Measurements from ENCODE around the gene HOMER3. TPM values are rescaled to one million over a fixed set of nuclear protein-coding genes. Genes with fewer than 3 reads are reported as not detected.

Gene HOMER3
- total and polyA plus RNA-seq, 2 experiments from 2014 or later, result 16.7 to 38.4 TPM

DNA sequence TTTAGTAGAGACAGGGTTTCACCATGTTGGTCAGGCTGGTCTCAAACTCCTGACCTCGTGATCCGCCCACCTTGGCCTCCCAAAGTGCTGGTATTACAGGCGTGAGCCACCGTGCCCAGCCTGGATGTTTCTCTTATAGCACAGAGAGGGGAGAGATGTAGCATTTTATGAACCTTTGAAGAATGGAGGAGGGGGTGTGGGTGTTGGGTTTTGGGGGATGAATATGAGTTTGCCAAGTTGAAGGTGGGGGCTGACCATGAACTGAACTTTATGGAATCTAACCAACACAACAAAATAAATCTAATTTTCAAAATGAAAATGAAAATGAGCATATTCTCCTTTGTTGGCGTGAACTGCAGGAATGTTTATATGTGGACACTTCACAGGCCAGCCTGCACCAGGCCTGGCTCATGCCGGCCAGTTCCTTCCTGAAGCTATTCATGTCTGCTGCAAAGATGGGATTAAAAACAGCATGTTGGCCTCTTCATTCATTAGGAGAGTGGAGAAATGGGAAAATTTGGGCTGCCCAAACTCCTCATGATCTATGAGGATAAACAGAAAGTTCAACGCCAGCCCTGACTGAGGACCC lies 39.5 kb upstream of the HOMER3 start:
- Histone ChIP-seq H3K79me2 (replicated peaks; ENCODE audit: insufficient read depth) (no peaks in the 10 kb centered on the region), H3K4me2 (no peak overlapping the region), H3K36me3 (ENCODE audit: insufficient read depth) (no peaks in the 10 kb centered on the region), H3K4me1 (ENCODE audit: insufficient read depth) (no peaks in the 10 kb centered on the region; the same call in 1 of the 2 replicates), H2AFZ (no peak overlapping the region), H3K4me3 (no peak overlapping the region), H3K27me3 (ENCODE audit: insufficient read depth) (no peaks in the 10 kb centered on the region), H4K20me1 (replicated peaks; ENCODE audit: insufficient read depth) (no peaks in the 10 kb centered on the region), H3K9me2 (ENCODE audit: insufficient read depth) (no peaks in the 10 kb centered on the region), H3K27ac (ENCODE audit: low read depth) (no peak overlapping the region), H3F3A (replicated peaks; ENCODE audit: low read depth) (no peaks in the 10 kb centered on the region)
- ATAC-seq (no peak), DNase-seq (ENCODE audit: low spot score) (no peak)
- Mint-ChIP-seq H3K9me3 (no peaks in the 10 kb centered on the region), H3K27me3 (ENCODE audit: insufficient read depth, low read depth, poor library complexity) (peaks cover 14% of the 10 kb centered on the region), H3K4me3 (no peak overlapping the region), H3K36me3 (ENCODE audit: low read depth) (no peaks in the 10 kb centered on the region), H3K4me1 (no peaks in the 10 kb centered on the region), H3K27ac (no peak overlapping the region)
- TF ChIP-seq STAT1 (IDR thresholded peaks at IDR 0.05; ENCODE audit: unreplicated experiment) (no peak), ZNF114 (CRISPR knock-in tag; IDR thresholded peaks at IDR 0.05) (no peak), ZNF331 (CRISPR knock-in tag; IDR thresholded peaks at IDR 0.05; ENCODE audit: low read depth) (no peak), EZH2phosphoT487 (IDR thresholded peaks at IDR 0.05; ENCODE audit: unreplicated experiment) (no peak), JUNB (IDR thresholded peaks at IDR 0.05; ENCODE audit: unreplicated experiment) (no peak)
- TF ChIP-seq, protein P1, sequence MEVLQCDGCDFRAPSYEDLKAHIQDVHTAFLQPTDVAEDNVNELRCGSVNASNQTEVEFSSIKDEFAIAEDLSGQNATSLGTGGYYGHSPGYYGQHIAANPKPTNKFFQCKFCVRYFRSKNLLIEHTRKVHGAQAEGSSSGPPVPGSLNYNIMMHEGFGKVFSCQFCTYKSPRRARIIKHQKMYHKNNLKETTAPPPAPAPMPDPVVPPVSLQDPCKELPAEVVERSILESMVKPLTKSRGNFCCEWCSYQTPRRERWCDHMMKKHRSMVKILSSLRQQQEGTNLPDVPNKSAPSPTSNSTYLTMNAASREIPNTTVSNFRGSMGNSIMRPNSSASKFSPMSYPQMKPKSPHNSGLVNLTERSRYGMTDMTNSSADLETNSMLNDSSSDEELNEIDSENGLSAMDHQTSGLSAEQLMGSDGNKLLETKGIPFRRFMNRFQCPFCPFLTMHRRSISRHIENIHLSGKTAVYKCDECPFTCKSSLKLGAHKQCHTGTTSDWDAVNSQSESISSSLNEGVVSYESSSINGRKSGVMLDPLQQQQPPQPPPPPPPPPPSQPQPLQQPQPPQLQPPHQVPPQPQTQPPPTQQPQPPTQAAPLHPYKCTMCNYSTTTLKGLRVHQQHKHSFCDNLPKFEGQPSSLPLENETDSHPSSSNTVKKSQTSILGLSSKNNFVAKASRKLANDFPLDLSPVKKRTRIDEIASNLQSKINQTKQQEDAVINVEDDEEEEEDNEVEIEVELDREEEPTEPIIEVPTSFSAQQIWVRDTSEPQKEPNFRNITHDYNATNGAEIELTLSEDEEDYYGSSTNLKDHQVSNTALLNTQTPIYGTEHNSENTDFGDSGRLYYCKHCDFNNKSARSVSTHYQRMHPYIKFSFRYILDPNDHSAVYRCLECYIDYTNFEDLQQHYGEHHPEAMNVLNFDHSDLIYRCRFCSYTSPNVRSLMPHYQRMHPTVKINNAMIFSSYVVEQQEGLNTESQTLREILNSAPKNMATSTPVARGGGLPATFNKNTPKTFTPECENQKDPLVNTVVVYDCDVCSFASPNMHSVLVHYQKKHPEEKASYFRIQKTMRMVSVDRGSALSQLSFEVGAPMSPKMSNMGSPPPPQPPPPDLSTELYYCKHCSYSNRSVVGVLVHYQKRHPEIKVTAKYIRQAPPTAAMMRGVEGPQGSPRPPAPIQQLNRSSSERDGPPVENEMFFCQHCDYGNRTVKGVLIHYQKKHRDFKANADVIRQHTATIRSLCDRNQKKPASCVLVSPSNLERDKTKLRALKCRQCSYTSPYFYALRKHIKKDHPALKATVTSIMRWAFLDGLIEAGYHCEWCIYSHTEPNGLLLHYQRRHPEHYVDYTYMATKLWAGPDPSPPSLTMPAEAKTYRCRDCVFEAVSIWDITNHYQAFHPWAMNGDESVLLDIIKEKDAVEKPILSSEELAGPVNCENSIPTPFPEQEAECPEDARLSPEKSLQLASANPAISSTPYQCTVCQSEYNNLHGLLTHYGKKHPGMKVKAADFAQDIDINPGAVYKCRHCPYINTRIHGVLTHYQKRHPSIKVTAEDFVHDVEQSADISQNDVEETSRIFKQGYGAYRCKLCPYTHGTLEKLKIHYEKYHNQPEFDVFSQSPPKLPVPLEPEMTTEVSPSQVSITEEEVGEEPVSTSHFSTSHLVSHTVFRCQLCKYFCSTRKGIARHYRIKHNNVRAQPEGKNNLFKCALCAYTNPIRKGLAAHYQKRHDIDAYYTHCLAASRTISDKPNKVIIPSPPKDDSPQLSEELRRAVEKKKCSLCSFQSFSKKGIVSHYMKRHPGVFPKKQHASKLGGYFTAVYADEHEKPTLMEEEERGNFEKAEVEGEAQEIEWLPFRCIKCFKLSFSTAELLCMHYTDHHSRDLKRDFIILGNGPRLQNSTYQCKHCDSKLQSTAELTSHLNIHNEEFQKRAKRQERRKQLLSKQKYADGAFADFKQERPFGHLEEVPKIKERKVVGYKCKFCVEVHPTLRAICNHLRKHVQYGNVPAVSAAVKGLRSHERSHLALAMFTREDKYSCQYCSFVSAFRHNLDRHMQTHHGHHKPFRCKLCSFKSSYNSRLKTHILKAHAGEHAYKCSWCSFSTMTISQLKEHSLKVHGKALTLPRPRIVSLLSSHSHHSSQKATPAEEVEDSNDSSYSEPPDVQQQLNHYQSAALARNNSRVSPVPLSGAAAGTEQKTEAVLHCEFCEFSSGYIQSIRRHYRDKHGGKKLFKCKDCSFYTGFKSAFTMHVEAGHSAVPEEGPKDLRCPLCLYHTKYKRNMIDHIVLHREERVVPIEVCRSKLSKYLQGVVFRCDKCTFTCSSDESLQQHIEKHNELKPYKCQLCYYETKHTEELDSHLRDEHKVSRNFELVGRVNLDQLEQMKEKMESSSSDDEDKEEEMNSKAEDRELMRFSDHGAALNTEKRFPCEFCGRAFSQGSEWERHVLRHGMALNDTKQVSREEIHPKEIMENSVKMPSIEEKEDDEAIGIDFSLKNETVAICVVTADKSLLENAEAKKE (CRISPR knock-in tag; IDR thresholded peaks at IDR 0.05), result no peak

DNA sequence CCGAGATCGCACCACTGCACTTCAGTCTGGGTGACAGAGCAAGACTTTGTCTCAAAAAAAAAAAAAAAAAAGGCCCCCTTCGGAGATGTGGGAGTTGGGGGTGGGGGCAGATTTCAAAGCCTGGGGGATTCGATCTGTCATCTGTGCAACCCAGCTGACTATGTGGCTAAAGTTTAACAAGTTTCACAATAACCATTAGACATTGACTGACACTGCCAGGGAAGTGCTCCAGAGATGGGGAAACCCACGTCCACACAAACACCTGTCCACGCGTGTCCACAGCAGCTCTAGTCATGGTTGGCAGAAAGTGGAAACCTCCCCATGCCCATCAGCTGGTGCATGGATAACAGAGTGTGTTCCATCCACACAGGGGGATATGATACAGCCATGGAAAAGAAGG lies 37.6 kb upstream of the HOMER3 start:
- Histone ChIP-seq H3K9me2 (ENCODE audit: insufficient read depth) (no peaks in the 10 kb centered on the region), H2AFZ (no peak overlapping the region), H3K27ac (ENCODE audit: low read depth) (no peak overlapping the region), H3K4me1 (ENCODE audit: insufficient read depth) (no peaks in the 10 kb centered on the region), H3K79me2 (replicated peaks; ENCODE audit: insufficient read depth) (no peaks in the 10 kb centered on the region), H3K27me3 (ENCODE audit: insufficient read depth) (no peaks in the 10 kb centered on the region), H3K4me3 (no peak overlapping the region), H4K20me1 (replicated peaks; ENCODE audit: insufficient read depth) (no peaks in the 10 kb centered on the region), H3F3A (replicated peaks; ENCODE audit: low read depth) (no peaks in the 10 kb centered on the region), H3K36me3 (ENCODE audit: insufficient read depth) (no peaks in the 10 kb centered on the region), H3K4me2 (no peak overlapping the region)
- no peak for DNase-seq (ENCODE audit: low spot score)
- no peak overlapping the region for H3K27ac Mint-ChIP-seq
- peaks cover 8% of the 10 kb centered on the region for H3K27me3 Mint-ChIP-seq (ENCODE audit: insufficient read depth, low read depth, poor library complexity)
- TF ChIP-seq EZH2 (IDR thresholded peaks at IDR 0.05; ENCODE audit: low read depth, unreplicated experiment), result no peak
- no peak overlapping the region for H3K4me3 Mint-ChIP-seq
- H3K4me1 Mint-ChIP-seq, result no peaks in the 10 kb centered on the region
- no peak for ATAC-seq
- H3K36me3 Mint-ChIP-seq (ENCODE audit: low read depth), result no peaks in the 10 kb centered on the region
- no peaks in the 10 kb centered on the region for H3K9me3 Mint-ChIP-seq

All from GM23338 (cell line).